ENCODE measurements around the gene DNAH8.

The DNAH8 gene

GRCh38 chr6:38702558-38703397 is 12.3 kb upstream of the DNAH8 start, which contains the start of gene GLO1:
TSS of gene GLO1 (minus strand) at chr6:38703145. CDS start at chr6:38703054, 91 bp downstream.
- peak; percentile 95 for DNase-seq (ENCODE audit: low spot score)

- no peak for DNase-seq (ENCODE audit: low spot score)
Observed at GRCh38 chr6:38703949-38704590, 11.0 kb upstream of the DNAH8 start.

GRCh38 chr6:38705924-38706323 is 9.2 kb upstream of the DNAH8 start:
- DNase-seq (ENCODE audit: low spot score) = no peak

- DNase-seq (ENCODE audit: low spot score) = no peak
Observed at GRCh38 chr6:38708496-38708895, 6.6 kb upstream of the DNAH8 start.

GRCh38 chr6:38713812-38714211 is 1.3 kb upstream of the DNAH8 start:
- no peak for DNase-seq (ENCODE audit: low spot score)

GRCh38 chr6:38714239-38715015 is 684 bp upstream of the DNAH8 start:
- no peak for DNase-seq (ENCODE audit: low spot score)

GRCh38 chr6:38716825-38717224 is 1.7 kb downstream of the DNAH8 start:
- DNase-seq (ENCODE audit: low spot score) = no peak

GRCh38 chr6:38719358-38719757 is 4.2 kb downstream of the DNAH8 start:
- DNase-seq (ENCODE audit: low spot score) = no peak

- no peak for DNase-seq (ENCODE audit: low spot score)
Observed at GRCh38 chr6:38720295-38720694, 5.2 kb downstream of the DNAH8 start.

- DNase-seq (ENCODE audit: low spot score) = no peak
Observed at GRCh38 chr6:38722038-38722437, 6.9 kb downstream of the DNAH8 start.

GRCh38 chr6:38722727-38723334 is 7.7 kb downstream of the DNAH8 start:
- DNase-seq (ENCODE audit: low spot score) = no peak

- DNase-seq (ENCODE audit: low spot score) = no peak
Observed at GRCh38 chr6:38723783-38724182, 8.7 kb downstream of the DNAH8 start.

- no peak for DNase-seq (ENCODE audit: low spot score)
Observed at GRCh38 chr6:38724343-38724742, 9.2 kb downstream of the DNAH8 start.

GRCh38 chr6:38725414-38726183 is 10.5 kb downstream of the DNAH8 start:
- DNase-seq (ENCODE audit: low spot score) = peak; percentile 59

- no peak for DNase-seq (ENCODE audit: low spot score)
Observed at GRCh38 chr6:38728203-38728602, 13.1 kb downstream of the DNAH8 start.

GRCh38 chr6:38730140-38730862 is 15.2 kb downstream of the DNAH8 start:
- no peak for DNase-seq (ENCODE audit: low spot score)

- no peak for DNase-seq (ENCODE audit: low spot score)
Observed at GRCh38 chr6:38736951-38737350, 21.8 kb downstream of the DNAH8 start.

- DNase-seq (ENCODE audit: low spot score) = no peak
Observed at GRCh38 chr6:38738261-38738660, 23.1 kb downstream of the DNAH8 start.

GRCh38 chr6:38739532-38739931 is 24.4 kb downstream of the DNAH8 start:
- DNase-seq (ENCODE audit: low spot score) = no peak

- no peak for DNase-seq (ENCODE audit: low spot score)
Observed at GRCh38 chr6:38749473-38749872, 34.4 kb downstream of the DNAH8 start.

Measured in SW480 (cell line).